Neural progenitor cell (in vitro differentiated cells): ENCODE data around the gene CAPRIN2.

Source experiments
- EZH2 ChIP-seq: fragments of 200-600 bp; sonication (generic); IDR thresholded peaks from 2 replicates; pipeline ENCODE4 v1.6.1; 2017; ENCODE audit warnings: antibody characterized with exemption, mild to moderate bottlenecking, moderate library complexity
- EZH2phosphoT487 ChIP-seq: fragments of 200-600 bp; sonication (generic); IDR thresholded peaks from 2 replicates; pipeline ENCODE4 v1.6.1; 2017; ENCODE audit warnings: antibody characterized with exemption
- TF ChIP-seq, protein P1 (sequence below): fragments of 200-600 bp; sonication (generic); IDR thresholded peaks from 2 replicates; pipeline ENCODE4 v1.5.1; 2017; ENCODE audit warnings: antibody characterized with exemption, mild to moderate bottlenecking

- TF ChIP-seq EZH2phosphoT487, result no peak
- TF ChIP-seq, protein P1, sequence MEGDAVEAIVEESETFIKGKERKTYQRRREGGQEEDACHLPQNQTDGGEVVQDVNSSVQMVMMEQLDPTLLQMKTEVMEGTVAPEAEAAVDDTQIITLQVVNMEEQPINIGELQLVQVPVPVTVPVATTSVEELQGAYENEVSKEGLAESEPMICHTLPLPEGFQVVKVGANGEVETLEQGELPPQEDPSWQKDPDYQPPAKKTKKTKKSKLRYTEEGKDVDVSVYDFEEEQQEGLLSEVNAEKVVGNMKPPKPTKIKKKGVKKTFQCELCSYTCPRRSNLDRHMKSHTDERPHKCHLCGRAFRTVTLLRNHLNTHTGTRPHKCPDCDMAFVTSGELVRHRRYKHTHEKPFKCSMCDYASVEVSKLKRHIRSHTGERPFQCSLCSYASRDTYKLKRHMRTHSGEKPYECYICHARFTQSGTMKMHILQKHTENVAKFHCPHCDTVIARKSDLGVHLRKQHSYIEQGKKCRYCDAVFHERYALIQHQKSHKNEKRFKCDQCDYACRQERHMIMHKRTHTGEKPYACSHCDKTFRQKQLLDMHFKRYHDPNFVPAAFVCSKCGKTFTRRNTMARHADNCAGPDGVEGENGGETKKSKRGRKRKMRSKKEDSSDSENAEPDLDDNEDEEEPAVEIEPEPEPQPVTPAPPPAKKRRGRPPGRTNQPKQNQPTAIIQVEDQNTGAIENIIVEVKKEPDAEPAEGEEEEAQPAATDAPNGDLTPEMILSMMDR, result no peak
- TF ChIP-seq EZH2, result no peak
Measured at GRCh38 chr12:30761730-30762129, 7.0 kb upstream of the CAPRIN2 start.
